Measurements from ENCODE around the gene PTPRO. TPM values are rescaled to one million over a fixed set of nuclear protein-coding genes. Genes with fewer than 3 reads are reported as not detected.

Gene PTPRO
- total RNA-seq, 1 donor from 2014 or later: 3.7 TPM

- DNase-seq (ENCODE audit: low spot score) (no peak), ATAC-seq (no peak)
- intact Hi-C loops (cut with DNase I): no loop called here
These were observed 173.4 kb downstream of the PTPRO start for GRCh38 chr12:15495746-15496145.

- DNase-seq (ENCODE audit: low spot score): no peak
- intact Hi-C loops (cut with DNase I): no loop called here
- ATAC-seq: no peak
These were observed 174.4 kb downstream of the PTPRO start for GRCh38 chr12:15496738-15497137.

- ATAC-seq (no peak), DNase-seq (ENCODE audit: low spot score) (no peak)
- intact Hi-C loops (cut with DNase I): no loop called here
These were observed 175.5 kb downstream of the PTPRO start for GRCh38 chr12:15497671-15498292.

- intact Hi-C loops (cut with DNase I): no loop called here
- no peak for ATAC-seq
- DNase-seq (ENCODE audit: low spot score): no peak
These were observed 179.9 kb downstream of the PTPRO start for GRCh38 chr12:15502211-15502610.

GRCh38 chr12:15505616-15506015, 183.3 kb downstream of the PTPRO start:
- no peak for DNase-seq (ENCODE audit: low spot score)
- ATAC-seq: no peak
- intact Hi-C loops (cut with DNase I): no loop called here

GRCh38 chr12:15515010-15515409, 192.7 kb downstream of the PTPRO start:
- DNase-seq (ENCODE audit: low spot score) (no peak), ATAC-seq (no peak)
- intact Hi-C loops (cut with DNase I): no loop called here

GRCh38 chr12:15520083-15520482, 197.8 kb downstream of the PTPRO start:
- no peak for DNase-seq (ENCODE audit: low spot score)
- no peak for ATAC-seq
- intact Hi-C loops (cut with DNase I): no loop called here

- no peak for ATAC-seq
- intact Hi-C loops (cut with DNase I): no loop called here
- DNase-seq (ENCODE audit: low spot score): no peak
These were observed 198.5 kb downstream of the PTPRO start for GRCh38 chr12:15520844-15521243.

GRCh38 chr12:15522574-15523187, 200.4 kb downstream of the PTPRO start:
- intact Hi-C loops (cut with DNase I): no loop called here
- DNase-seq (ENCODE audit: low spot score) (no peak), ATAC-seq (no peak)

GRCh38 chr12:15525441-15525840, 203.1 kb downstream of the PTPRO start:
- DNase-seq (ENCODE audit: low spot score) (no peak), ATAC-seq (no peak)
- intact Hi-C loops (cut with DNase I): no loop called here

- ATAC-seq (no peak), DNase-seq (ENCODE audit: low spot score) (no peak)
- intact Hi-C loops (cut with DNase I): no loop called here
These were observed 203.7 kb downstream of the PTPRO start for GRCh38 chr12:15526033-15526432.

GRCh38 chr12:15527201-15528080, 205.1 kb downstream of the PTPRO start:
- DNase-seq (ENCODE audit: low spot score) (no peak), ATAC-seq (peak; percentile 39)
- intact Hi-C loops (cut with DNase I): no loop called here

- intact Hi-C loops (cut with DNase I): no loop called here
These were observed 206.4 kb downstream of the PTPRO start for GRCh38 chr12:15528666-15529065.

GRCh38 chr12:15530361-15530760, 208.1 kb downstream of the PTPRO start:
- DNase-seq (ENCODE audit: low spot score) (no peak), ATAC-seq (no peak)
- intact Hi-C loops (cut with DNase I): no loop called here

More at GRCh38 chr12:15528666-15529065, 206.4 kb downstream of the PTPRO start:
- ATAC-seq (no peak), DNase-seq (ENCODE audit: low spot score) (no peak)

- ATAC-seq: peak; percentile 52
- intact Hi-C loops (cut with DNase I): no loop called here
- no peak for DNase-seq (ENCODE audit: low spot score)
These were observed 210.2 kb downstream of the PTPRO start for GRCh38 chr12:15532364-15532977.

- DNase-seq (ENCODE audit: low spot score) (no peak), ATAC-seq (peak; percentile 54)
- intact Hi-C loops (cut with DNase I): no loop called here
These were observed 212.0 kb downstream of the PTPRO start for GRCh38 chr12:15534322-15534721.

GRCh38 chr12:15534874-15535273, 212.6 kb downstream of the PTPRO start:
- DNase-seq (ENCODE audit: low spot score) (no peak), ATAC-seq (peak; percentile 34)
- intact Hi-C loops (cut with DNase I): no loop called here

GRCh38 chr12:15535352-15535781, 213.1 kb downstream of the PTPRO start:
- intact Hi-C loops (cut with DNase I): no loop called here
- no peak for ATAC-seq

GRCh38 chr12:15536446-15536845, 214.1 kb downstream of the PTPRO start:
- intact Hi-C loops (cut with DNase I): no loop called here
- no peak for DNase-seq (ENCODE audit: low spot score)
- no peak for ATAC-seq

More at GRCh38 chr12:15535352-15535781, 213.1 kb downstream of the PTPRO start:
- no peak for DNase-seq (ENCODE audit: low spot score)

- no peak for DNase-seq (ENCODE audit: low spot score)
- intact Hi-C loops (cut with DNase I): no loop called here
- ATAC-seq: no peak
These were observed 216.6 kb downstream of the PTPRO start for GRCh38 chr12:15538881-15539280.

Measured in sciatic nerve (tissue), 2 donors.